HepG2 (cell line): Measurements from ENCODE around the gene PASD1. TPM values are rescaled to one million over a fixed set of nuclear protein-coding genes. Genes with fewer than 3 reads are reported as not detected.
"Not testable (repeated sequence)": the region's sequence is repeated elsewhere in the genome, so short reads cannot be mapped to it uniquely, and the experiment has no call there.

Experiments
- ATAC-seq: fragments of 200-7000 bp; cut with Tn5 transposase; 3 replicates; pipeline ENCODE4 v1.9.1; 2020; ENCODE audit warnings: mild to moderate bottlenecking, moderate library complexity
- BruUV-seq: library from RNA; stranded (reverse); fragments of 400-500 nt; replicated peaks from 2 replicates; lab custom pipeline; 2021; lab: Mats Ljungman, UMichigan
- CTCF ChIA-PET: fragments of 300-600 bp; formaldehyde crosslinking; extraction: SDS; loops from one replicate; lab custom pipeline; 2021; ENCODE audit warnings: low total read pairs, inconsistent platforms, low intra/inter-chr PET ratio; lab: Yijun Ruan, JAX
- POLR2A ChIA-PET: fragments of 350-600 bp; sonication (Branson Sonifier 250); formaldehyde crosslinking; loops from one replicate; lab custom pipeline; 2020; ENCODE audit warnings: antibody characterized with exemption, inconsistent platforms; lab: Yijun Ruan, JAX
- DNase-seq: peaks from one replicate; pipeline ENCODE4 v3.0.0-alpha.2; 2015; ENCODE audit warnings: low spot score
- FAIRE-seq: peaks from 3 replicates; lab custom pipeline; 2011; peaks lifted over from hg19 to GRCh38; lab: Jason Lieb, UNC
- H2AFZ ChIP-seq: one replicate; pipeline ENCODE4 v1.6.1; 2011; ENCODE audit warnings: low read length, inconsistent platforms
- H3K27ac ChIP-seq: fragments of 300-600 bp; 3 replicates; pipeline ENCODE4 v1.8.0; 2011; ENCODE audit warnings: mixed run types, mild to moderate bottlenecking, mixed read lengths, low read length, inconsistent platforms; ENCODE audit not compliant: insufficient read depth; ENCODE audit errors: extremely low read length
- H3K27me3 ChIP-seq, 2 experiments: fragments of 200-600 bp in 1 of 2; 2 replicates in 1 of 2; 3 replicates in 1 of 2; pipeline versions ENCODE4 v1.6.0 to v1.8.0; 2011; ENCODE audit warnings: low read length in 2 of 2, mild to moderate bottlenecking in 2 of 2, moderate library complexity in 2 of 2, inconsistent platforms in 1 of 2; ENCODE audit not compliant: insufficient read depth in 2 of 2, control insufficient read depth in 1 of 2
- H3K36me3 ChIP-seq, 2 experiments: fragments of 200-600 bp in 1 of 2; replicated peaks in 1 of 2; 2 replicates in 1 of 2; 3 replicates in 1 of 2; pipeline versions ENCODE4 v1.5.1 to v1.8.0; 2011; ENCODE audit warnings: low read length in 2 of 2, inconsistent platforms in 1 of 2; ENCODE audit not compliant: insufficient read depth in 2 of 2, control insufficient read depth in 1 of 2
- H3K4me1 ChIP-seq: 2 replicates; pipeline ENCODE4 v1.5.1; 2012; ENCODE audit warnings: low read length, inconsistent platforms; ENCODE audit not compliant: insufficient read depth
- H3K4me2 ChIP-seq: 2 replicates; pipeline ENCODE4 v1.6.0; 2011; ENCODE audit warnings: low read depth, low read length, inconsistent platforms
- H3K4me3 ChIP-seq, 3 experiments: fragments of 200-600 bp in 1 of 3; sonication (generic), shearing (Covaris generic) in 1 of 3; replicated peaks in 1 of 3; 2 replicates each; pipeline ENCODE4 v1.5.1; 2011 to 2016; ENCODE audit warnings: low read length in 3 of 3, inconsistent platforms in 2 of 3, low read depth in 2 of 3, mild to moderate bottlenecking in 2 of 3, control low read depth in 1 of 3, mixed read lengths in 1 of 3; ENCODE audit not compliant: insufficient read depth in 1 of 3
- H3K79me2 ChIP-seq: one replicate; pipeline ENCODE4 v1.6.1; 2011; ENCODE audit warnings: low read length, inconsistent platforms; ENCODE audit not compliant: insufficient read depth
- H3K9ac ChIP-seq: 2 replicates; pipeline ENCODE4 v1.6.0; 2011; ENCODE audit warnings: mild to moderate bottlenecking, low read depth, low read length, inconsistent platforms; ENCODE audit not compliant: insufficient read depth
- H3K9me3 ChIP-seq: 2 replicates; pipeline ENCODE4 v1.5.1; 2012; ENCODE audit warnings: mild to moderate bottlenecking, low read length
- H4K20me1 ChIP-seq: 2 replicates; pipeline ENCODE4 v1.6.0; 2011; ENCODE audit warnings: inconsistent platforms, mild to moderate bottlenecking, low read length, moderate library complexity; ENCODE audit not compliant: insufficient read depth
- ARHGAP35 ChIP-seq: sonication (generic); formaldehyde crosslinking; IDR thresholded peaks from 2 replicates; pipeline ENCODE4 v1.9.0; 2022; ENCODE audit warnings: mild to moderate bottlenecking, inconsistent platforms, moderate library complexity, missing genetic modification reagents, borderline replicate concordance
- ATF5 ChIP-seq: sonication (generic); formaldehyde crosslinking; IDR thresholded peaks from 2 replicates; pipeline ENCODE4 v1.4.0; 2020; ENCODE audit warnings: mild to moderate bottlenecking, low read depth, missing genetic modification reagents
- DNMT3B ChIP-seq: conservative IDR thresholded peaks from 2 replicates; pipeline ENCODE4 v1.6.1; 2016; ENCODE audit warnings: missing biosample characterization, control low read depth
- ETV5 ChIP-seq: IDR thresholded peaks from 2 replicates; pipeline ENCODE4 v1.6.1; 2018; ENCODE audit warnings: missing biosample characterization, missing genetic modification reagents, inconsistent platforms, borderline replicate concordance
- FOXA1 ChIP-seq, 2 experiments: fragments of 450-650 bp in 1 of 2; sonication (generic) in 1 of 2; formaldehyde crosslinking in 1 of 2; IDR thresholded peaks; 2 replicates each; pipeline versions ENCODE4 v1.4.0 to v1.6.1; 2016 to 2020; ENCODE audit warnings: missing genetic modification reagents in 1 of 2
- GPBP1L1 ChIP-seq: sonication (generic); formaldehyde crosslinking; IDR thresholded peaks from 2 replicates; pipeline ENCODE4 v1.5.0; 2020; ENCODE audit warnings: mild to moderate bottlenecking, missing genetic modification reagents
- KDM3A ChIP-seq: IDR thresholded peaks from 2 replicates; pipeline ENCODE4 v1.6.1; 2018; ENCODE audit warnings: low read depth, missing compliant biosample characterization
- LCORL ChIP-seq, 2 experiments: fragments of 450-650 bp in 1 of 2; sonication (generic) in 1 of 2; formaldehyde crosslinking in 1 of 2; IDR thresholded peaks; 2 replicates each; pipeline versions ENCODE4 v1.5.0 to v1.6.1; 2017 to 2020; ENCODE audit warnings: antibody characterized with exemption in 1 of 2, missing genetic modification reagents in 1 of 2
- NFKBIZ ChIP-seq: IDR thresholded peaks from 2 replicates; pipeline ENCODE4 v1.6.1; 2018; ENCODE audit warnings: missing genetic modification reagents, missing compliant biosample characterization
- PRMT3 ChIP-seq: sonication (generic); formaldehyde crosslinking; IDR thresholded peaks from 2 replicates; pipeline ENCODE4 v1.8.1; 2022; ENCODE audit warnings: low read depth, mild to moderate bottlenecking, moderate library complexity, missing genetic modification reagents, borderline replicate concordance
- RORA ChIP-seq: sonication (generic); formaldehyde crosslinking; IDR thresholded peaks from 2 replicates; pipeline ENCODE4 v1.5.0; 2020; ENCODE audit warnings: mild to moderate bottlenecking, missing genetic modification reagents, moderate library complexity
- SRF ChIP-seq: IDR thresholded peaks from 2 replicates; pipeline ENCODE4 v1.6.1; 2011; ENCODE audit warnings: mild to moderate bottlenecking, low read depth, low read length, moderate library complexity
- ZFY ChIP-seq: sonication (generic); formaldehyde crosslinking; IDR thresholded peaks from 2 replicates; pipeline ENCODE4 v1.4.0; 2020; ENCODE audit warnings: missing genetic modification reagents
- ZKSCAN5 ChIP-seq: sonication (generic); formaldehyde crosslinking; IDR thresholded peaks from 2 replicates; pipeline ENCODE4 v1.5.1; 2020; ENCODE audit warnings: mild to moderate bottlenecking, missing genetic modification reagents
- ZNF557 ChIP-seq: sonication (generic); formaldehyde crosslinking; IDR thresholded peaks from 2 replicates; pipeline ENCODE4 v1.4.0; 2020; ENCODE audit warnings: missing genetic modification reagents
- ZNF616 ChIP-seq: sonication (generic); formaldehyde crosslinking; IDR thresholded peaks from 2 replicates; pipeline ENCODE4 v1.5.0; 2020; ENCODE audit warnings: low read depth, mild to moderate bottlenecking, missing genetic modification reagents
- ZNF703 ChIP-seq: sonication (generic); formaldehyde crosslinking; IDR thresholded peaks from 2 replicates; pipeline ENCODE4 v1.5.1; 2020; ENCODE audit warnings: missing genetic modification reagents, mild to moderate bottlenecking, moderate library complexity, borderline replicate concordance
- WGBS: methylation state at CpG from one replicate; pipeline ENCODE4 v1.1.6; 2017; ENCODE audit warnings: low lambda C conversion rate; 5-methylcytosine and 5-hydroxymethylcytosine counted together
- in situ Hi-C: cut with HindIII; loops from 2 replicates; pipeline ENCODE4 v1.10.0; 2017; ENCODE audit warnings: low pct_unique_long_range_greater_than_20kb; ENCODE audit not compliant: extremely low pct_ligation_motif_present
- intact Hi-C: fragments of 100-400 bp; cut with micrococcal nuclease; formaldehyde crosslinking; loops from one replicate; pipeline ENCODE4 v1.10.0; 2022; ENCODE audit not compliant: unreplicated experiment
- polyA plus RNA-seq, 8 experiments: library from polyadenylated mRNA; depleted of rRNA in 3 of 8; stranded (reverse) in 7 of 8; unstranded in 1 of 8; fragments of >200 nt; fragmentation: Illumina TruSeq in 4 of 8; extraction: Trizol in 4 of 8; gene quantifications; 2 replicates each; pipeline versions ENCODE4 v1.2.1 to v1.2.3, GENCODE V29; 2011 to 2016; ENCODE audit warnings: low read depth in 4 of 8, missing spikeins in 1 of 8, mixed read lengths in 1 of 8; ENCODE audit not compliant: insufficient read depth in 1 of 8
- total RNA-seq, 5 experiments: library from RNA; depleted of rRNA; stranded (reverse); fragments of >200 nt; fragmentation: Illumina TruSeq; extraction: Trizol; gene quantifications; 2 replicates each; pipeline ENCODE4 v1.2.3, GENCODE V29; 2016; ENCODE audit warnings: low read depth in 1 of 5

PASD1 gene
- total and polyA plus RNA-seq, 2 of the 13 experiments (the other 11 are each of a cell fraction or from before 2014, with no cell fraction given), result not detected

GRCh38 chrX:151593384-151593783 lies 29.9 kb downstream of the PASD1 start:
- H3K9ac ChIP-seq, H3K27ac ChIP-seq, H3K27me3 ChIP-seq, H3K79me2 ChIP-seq, H3K4me3 ChIP-seq, DNase-seq, ATAC-seq, H3K36me3 ChIP-seq, H3K4me2 ChIP-seq, BruUV-seq, intact Hi-C loops, H4K20me1 ChIP-seq, H2AFZ ChIP-seq, H3K4me1 ChIP-seq, POLR2A ChIA-PET, CTCF ChIA-PET, in situ Hi-C loops, H3K9me3 ChIP-seq, FAIRE-seq: not testable (repeated sequence)
- WGBS, result 83% methylated on average over 3 of the region's 3 CpGs

GRCh38 chrX:151596282-151596681 lies 32.8 kb downstream of the PASD1 start:
- 0% methylated on average over 1 of the region's 1 CpG for WGBS
- FAIRE-seq, result no peak
- POLR2A ChIA-PET, result no interaction called here
- TF ChIP-seq FOXA1 (IDR thresholded peaks at IDR 0.05) (no peak), FOXA1 (CRISPR knock-in tag; IDR thresholded peaks at IDR 0.05) (no peak), DNMT3B (no peak), PRMT3 (no peak), ARHGAP35 (CRISPR knock-in tag) (no peak), ZKSCAN5 (CRISPR knock-in tag) (no peak), RORA (no peak), ZNF703 (CRISPR knock-in tag) (no peak), KDM3A (no peak), ATF5 (CRISPR knock-in tag) (no peak), SRF (no peak), ETV5 (CRISPR knock-in tag) (no peak), LCORL (IDR thresholded peaks at IDR 0.05) (no peak), LCORL (CRISPR knock-in tag; IDR thresholded peaks at IDR 0.05) (no peak), ZFY (CRISPR knock-in tag) (no peak), NFKBIZ (no peak), ZNF616 (no peak), GPBP1L1 (CRISPR knock-in tag) (no peak), ZNF557 (no peak)

More at GRCh38 chrX:151596282-151596681, 32.8 kb downstream of the PASD1 start:
- H2AFZ ChIP-seq, result no peak overlapping the region
- no peaks in the 10 kb centered on the region for H3K27me3 ChIP-seq
- no peaks in the 10 kb centered on the region for H4K20me1 ChIP-seq
- CTCF ChIA-PET, result no interaction called here
- H3K4me3 ChIP-seq, result no peak overlapping the region
- H3K9me3 ChIP-seq, result no peaks in the 10 kb centered on the region
- no peak overlapping the region for H3K4me2 ChIP-seq
- intact Hi-C loops, result no loop called here
- no peak for ATAC-seq
- H3K9ac ChIP-seq, result no peak overlapping the region
- in situ Hi-C loops, result no loop called here
- no peaks in the 10 kb centered on the region for H3K79me2 ChIP-seq
- no TSS peak for BruUV-seq
- H3K27ac ChIP-seq, result no peak overlapping the region
- no peaks in the 10 kb centered on the region for H3K4me1 ChIP-seq
- no peak for DNase-seq
- H3K36me3 ChIP-seq, result no peaks in the 10 kb centered on the region
